Activated naive CD4-positive, alpha-beta T cell treated with anti-CD3 and anti-CD28 coated beads for 36 hours (primary cell): ENCODE data around the gene PDK2. TPM values are rescaled to one million over a fixed set of nuclear protein-coding genes. Genes with fewer than 3 reads are reported as not detected.

Source experiments
- CTCF ChIA-PET: fragments of 350-600 bp; sonication (Branson Sonifier 250); formaldehyde crosslinking; loops from one replicate; lab custom pipeline; 2021; ENCODE audit warnings: antibody characterized with exemption; lab: Charles Lee
- DNase-seq: peaks from one replicate; pipeline ENCODE4 v3.0.0-alpha.2; 2020
- H3K27ac Mint-ChIP-seq: one replicate; pipeline ENCODE4 v1.8.0; 2021; ENCODE audit warnings: mild to moderate bottlenecking, mixed read lengths
- H3K27me3 Mint-ChIP-seq: one replicate; pipeline ENCODE4 v1.8.0; 2021; ENCODE audit warnings: low read depth, mixed read lengths
- H3K36me3 Mint-ChIP-seq: one replicate; pipeline ENCODE4 v1.8.0; 2021; ENCODE audit warnings: low read depth, mixed read lengths
- H3K4me1 Mint-ChIP-seq: one replicate; pipeline ENCODE4 v1.8.0; 2021; ENCODE audit warnings: low read depth, mixed read lengths
- H3K4me3 Mint-ChIP-seq: one replicate; pipeline ENCODE4 v1.8.0; 2021; ENCODE audit warnings: mild to moderate bottlenecking, moderate library complexity, mixed read lengths
- H3K9me3 Mint-ChIP-seq: one replicate; pipeline ENCODE4 v1.8.0; 2021; ENCODE audit warnings: mixed read lengths
- intact Hi-C: fragments of 100-400 bp; cut with micrococcal nuclease; formaldehyde crosslinking; loops from one replicate; pipeline ENCODE4 v1.15.1; 2023
- total RNA-seq, 2 experiments: library from RNA; stranded (reverse); gene quantifications; one replicate each; pipeline ENCODE4 v1.2.3, GENCODE V29; 2021

The PDK2 gene
- total RNA-seq, 2 experiments from 2014 or later = 10.5 to 11.1 TPM

GRCh38 chr17:50127697-50128361 is 32.7 kb downstream of the PDK2 start:
- Mint-ChIP-seq H3K27ac (no peak overlapping the region), H3K27me3 (peaks cover 17% of the 10 kb centered on the region), H3K9me3 (no peaks in the 10 kb centered on the region), H3K4me1 (peaks cover 24% of the 10 kb centered on the region), H3K4me3 (no peak overlapping the region), H3K36me3 (peaks cover 5% of the 10 kb centered on the region)
- CTCF ChIA-PET = no interaction called here
- intact Hi-C loops = no loop called here
- DNase-seq = no peak

GRCh38 chr17:50128441-50129352 is 33.5 kb downstream of the PDK2 start:
- intact Hi-C loops = no loop called here
- Mint-ChIP-seq H3K4me1 (peaks cover 24% of the 10 kb centered on the region), H3K9me3 (no peaks in the 10 kb centered on the region), H3K4me3 (peak overlapping the region; percentile 28), H3K27ac (no peak overlapping the region), H3K36me3 (peaks cover 5% of the 10 kb centered on the region), H3K27me3 (peaks cover 17% of the 10 kb centered on the region)
- CTCF ChIA-PET = interaction anchor here (3.1 kb wide), 1 partner anchor 14 kb away, joined by 7 read pairs; no protein-coding TSS in a partner anchor
- DNase-seq = no peak

GRCh38 chr17:50129353-50129727 is 34.2 kb downstream of the PDK2 start:
- Mint-ChIP-seq H3K36me3 (peaks cover 9% of the 10 kb centered on the region), H3K4me3 (peak overlapping the region; percentile 67), H3K9me3 (no peaks in the 10 kb centered on the region), H3K27ac (no peak overlapping the region), H3K4me1 (peaks cover 24% of the 10 kb centered on the region), H3K27me3 (peaks cover 17% of the 10 kb centered on the region)
- intact Hi-C loops = no loop called here
- CTCF ChIA-PET = interaction anchor here (1.4 to 3.1 kb wide), 2 partner anchors 15 to 33 kb away, joined by 3 to 7 read pairs; no protein-coding TSS in a partner anchor
- no peak for DNase-seq

GRCh38 chr17:50129728-50130558 is 34.8 kb downstream of the PDK2 start, which contains the start of gene SAMD14:
TSS of gene SAMD14 (minus strand) at chr17:50130160. CDS start at chr17:50124959, 5,201 bp downstream.
- intact Hi-C loops = loop anchor here (2.0 kb wide), 1 partner anchor 15 kb away; no protein-coding TSS in a partner anchor
- peaks cover 9% of the 10 kb centered on the region for H3K36me3 Mint-ChIP-seq
- peaks cover 17% of the 10 kb centered on the region for H3K27me3 Mint-ChIP-seq
- H3K27ac Mint-ChIP-seq = no peak within 1 kb of the TSS
- H3K4me3 Mint-ChIP-seq = peak within 1 kb of the TSS; percentile 67
- CTCF ChIA-PET = interaction anchor here (1.1 to 3.1 kb wide), 7 partner anchors 9 to 36 kb away, joined by 3 to 8 read pairs (median 4); partner anchors contain the start of gene PDK2
- peak; percentile 58 for DNase-seq
- peaks cover 24% of the 10 kb centered on the region for H3K4me1 Mint-ChIP-seq
- H3K9me3 Mint-ChIP-seq = no peaks in the 10 kb centered on the region

- Mint-ChIP-seq H3K27ac (no peak overlapping the region), H3K4me3 (peak overlapping the region; percentile 46), H3K36me3 (peaks cover 12% of the 10 kb centered on the region), H3K9me3 (no peaks in the 10 kb centered on the region), H3K4me1 (peaks cover 24% of the 10 kb centered on the region), H3K27me3 (peaks cover 17% of the 10 kb centered on the region)
- DNase-seq = no peak
- intact Hi-C loops = loop anchor here (2.0 kb wide), 1 partner anchor 16 kb away; no protein-coding TSS in a partner anchor
- CTCF ChIA-PET = interaction anchor here (0.6 to 3.1 kb wide), 9 partner anchors 8 to 146 kb away, joined by 3 to 8 read pairs (median 4); partner anchors contain the start of gene PDK2
Observed at GRCh38 chr17:50130559-50131305, 35.6 kb downstream of the PDK2 start.

GRCh38 chr17:50132104-50132794 is 37.1 kb downstream of the PDK2 start:
- Mint-ChIP-seq H3K4me3 (no peak overlapping the region), H3K4me1 (peaks cover 24% of the 10 kb centered on the region), H3K36me3 (peaks cover 23% of the 10 kb centered on the region), H3K27me3 (peaks cover 17% of the 10 kb centered on the region), H3K9me3 (no peaks in the 10 kb centered on the region), H3K27ac (no peak overlapping the region)
- CTCF ChIA-PET = interaction anchor here (0.6 to 3.1 kb wide), 4 partner anchors 15 to 82 kb away, joined by 3 to 7 read pairs (median 3); no protein-coding TSS in a partner anchor
- intact Hi-C loops = no loop called here
- no peak for DNase-seq

GRCh38 chr17:50133028-50133768 is 38.0 kb downstream of the PDK2 start:
- Mint-ChIP-seq H3K4me1 (peaks cover 24% of the 10 kb centered on the region), H3K36me3 (peaks cover 32% of the 10 kb centered on the region), H3K27me3 (peaks cover 12% of the 10 kb centered on the region), H3K9me3 (no peaks in the 10 kb centered on the region), H3K27ac (no peak overlapping the region), H3K4me3 (no peak overlapping the region)
- CTCF ChIA-PET = interaction anchor here (0.6 to 1.0 kb wide), 2 partner anchors 15 to 81 kb away, joined by 3 read pairs; no protein-coding TSS in a partner anchor
- intact Hi-C loops = no loop called here
- DNase-seq = no peak

GRCh38 chr17:50133769-50134099 is 38.6 kb downstream of the PDK2 start:
- Mint-ChIP-seq H3K36me3 (peaks cover 38% of the 10 kb centered on the region), H3K27me3 (peaks cover 7% of the 10 kb centered on the region), H3K4me1 (peaks cover 21% of the 10 kb centered on the region), H3K9me3 (no peaks in the 10 kb centered on the region), H3K4me3 (no peak overlapping the region), H3K27ac (no peak overlapping the region)
- DNase-seq = no peak
- CTCF ChIA-PET = no interaction called here
- intact Hi-C loops = no loop called here

GRCh38 chr17:50134206-50135110 is 39.3 kb downstream of the PDK2 start:
- H3K9me3 Mint-ChIP-seq = no peaks in the 10 kb centered on the region
- peaks cover 42% of the 10 kb centered on the region for H3K36me3 Mint-ChIP-seq
- no peak overlapping the region for H3K4me3 Mint-ChIP-seq
- no peak for DNase-seq
- no peak overlapping the region for H3K27ac Mint-ChIP-seq
- peaks cover 4% of the 10 kb centered on the region for H3K27me3 Mint-ChIP-seq
- peaks cover 17% of the 10 kb centered on the region for H3K4me1 Mint-ChIP-seq
- intact Hi-C loops = no loop called here
- CTCF ChIA-PET = interaction anchor here (1.4 kb wide), 1 partner anchor 28 kb away, joined by 6 read pairs; no protein-coding TSS in a partner anchor
